HEK293 (cell line): ENCODE results near the gene POLR3GL.
A peak's percentile ranks its signal among the peaks of the same experiment; 100 is the strongest.

ENCODE experiments used
- CTCF ChIA-PET: fragments of 350-600 bp; formaldehyde crosslinking; extraction: SDS; loops from one replicate; lab custom pipeline; 2021; ENCODE audit warnings: antibody characterized with exemption; lab: Yijun Ruan, JAX
- POLR2A ChIA-PET: fragments of 300-600 bp; formaldehyde crosslinking; extraction: SDS; loops from one replicate; lab custom pipeline; 2020; ENCODE audit warnings: antibody characterized with exemption, inconsistent platforms; lab: Yijun Ruan, JAX
- H3K27ac ChIP-seq: fragments of 200-500 bp; sonication (Bioruptor generic); 2 replicates; pipeline ENCODE4 v1.5.1; 2014; ENCODE audit warnings: low read depth, low read length, control low read depth, inconsistent platforms; ENCODE audit errors: extremely low read depth
- H3K36me3 ChIP-seq, 2 experiments: fragments of 200-500 bp in 1 of 2; sonication (Bioruptor generic) in 1 of 2; 1 replicate in 1 of 2; 2 replicates in 1 of 2; pipeline ENCODE4 v1.5.1; 2014 to 2017; ENCODE audit warnings: inconsistent platforms in 2 of 2, low read length in 2 of 2; ENCODE audit not compliant: control insufficient read depth in 2 of 2, insufficient read depth in 1 of 2
- H3K4me1 ChIP-seq: fragments of 200-500 bp; sonication (Bioruptor generic); 2 replicates; pipeline ENCODE4 v1.5.1; 2014; ENCODE audit warnings: mild to moderate bottlenecking, low read length, inconsistent platforms; ENCODE audit not compliant: control insufficient read depth, insufficient read depth
- H3K4me3 ChIP-seq: 2 replicates; pipeline ENCODE4 v1.5.1; 2011; ENCODE audit warnings: low read depth, mild to moderate bottlenecking, control low read depth, low read length, moderate library complexity
- H3K9me3 ChIP-seq: fragments of 200-500 bp; sonication (Bioruptor generic); 2 replicates; pipeline ENCODE4 v1.5.1; 2014; ENCODE audit warnings: low read depth, low read length, inconsistent platforms; ENCODE audit not compliant: control insufficient read depth, insufficient read depth
- BCL11A ChIP-seq: fragments of 450-650 bp; formaldehyde crosslinking; IDR thresholded peaks from 2 replicates; pipeline ENCODE4 v1.5.1; 2016; ENCODE audit warnings: low read depth, missing biosample characterization, missing genetic modification characterization
- BCL11B ChIP-seq: fragments of 450-650 bp; formaldehyde crosslinking; IDR thresholded peaks from 2 replicates; pipeline ENCODE4 v1.5.1; 2016; ENCODE audit warnings: low read depth, missing biosample characterization, missing genetic modification characterization
- FEZF1 ChIP-seq: fragments of 450-650 bp; formaldehyde crosslinking; IDR thresholded peaks from 2 replicates; pipeline ENCODE4 v1.5.1; 2016; ENCODE audit warnings: missing biosample characterization, missing genetic modification characterization
- KLF16 ChIP-seq: fragments of 450-650 bp; formaldehyde crosslinking; IDR thresholded peaks from 2 replicates; pipeline ENCODE4 v1.5.1; 2017; ENCODE audit warnings: missing biosample characterization, missing genetic modification characterization
- MYNN ChIP-seq: fragments of 450-650 bp; formaldehyde crosslinking; IDR thresholded peaks from 2 replicates; pipeline ENCODE4 v1.5.1; 2016; ENCODE audit warnings: missing biosample characterization, missing genetic modification characterization, borderline replicate concordance
- WT1 ChIP-seq: fragments of 450-650 bp; formaldehyde crosslinking; IDR thresholded peaks from 2 replicates; pipeline ENCODE4 v1.5.1; 2016; ENCODE audit warnings: missing biosample characterization, missing genetic modification characterization
- ZBTB8A ChIP-seq: fragments of 450-650 bp; formaldehyde crosslinking; IDR thresholded peaks from 2 replicates; pipeline ENCODE4 v1.5.1; 2016; ENCODE audit warnings: missing biosample characterization, missing genetic modification characterization
- ZFP69B ChIP-seq: fragments of 450-650 bp; formaldehyde crosslinking; IDR thresholded peaks from 2 replicates; pipeline ENCODE4 v1.5.1; 2016; ENCODE audit warnings: missing biosample characterization, missing genetic modification characterization
- ZNF133 ChIP-seq: fragments of 450-650 bp; formaldehyde crosslinking; IDR thresholded peaks from 2 replicates; pipeline ENCODE4 v1.5.1; 2016; ENCODE audit warnings: missing biosample characterization, missing genetic modification characterization
- ZNF16 ChIP-seq: fragments of 450-650 bp; formaldehyde crosslinking; IDR thresholded peaks from 2 replicates; pipeline ENCODE4 v1.5.1; 2016; ENCODE audit warnings: low read depth, missing biosample characterization, missing genetic modification characterization
- ZNF426 ChIP-seq: fragments of 450-650 bp; formaldehyde crosslinking; IDR thresholded peaks from 2 replicates; pipeline ENCODE4 v1.5.1; 2017; ENCODE audit warnings: missing biosample characterization, missing genetic modification characterization, mild to moderate bottlenecking, inconsistent platforms, moderate library complexity
- ZNF558 ChIP-seq: fragments of 450-650 bp; formaldehyde crosslinking; IDR thresholded peaks from 2 replicates; pipeline ENCODE4 v1.5.1; 2016; ENCODE audit warnings: missing biosample characterization, missing genetic modification characterization
- ZNF560 ChIP-seq: fragments of 450-650 bp; formaldehyde crosslinking; IDR thresholded peaks from 2 replicates; pipeline ENCODE4 v1.5.1; 2017; ENCODE audit warnings: missing biosample characterization, missing genetic modification characterization, borderline replicate concordance
- ZNF629 ChIP-seq: fragments of 450-650 bp; formaldehyde crosslinking; IDR thresholded peaks from 2 replicates; pipeline ENCODE4 v1.5.1; 2017; ENCODE audit warnings: missing biosample characterization, missing genetic modification characterization
- ZNF658 ChIP-seq: fragments of 450-650 bp; formaldehyde crosslinking; IDR thresholded peaks from 2 replicates; pipeline ENCODE4; 2016; ENCODE audit warnings: missing biosample characterization, missing genetic modification characterization
- ZNF747 ChIP-seq: fragments of 450-650 bp; formaldehyde crosslinking; IDR thresholded peaks from 2 replicates; pipeline ENCODE4 v1.5.1; 2016; ENCODE audit warnings: missing biosample characterization, missing genetic modification characterization
- ZNF777 ChIP-seq: fragments of 450-650 bp; formaldehyde crosslinking; IDR thresholded peaks from 2 replicates; pipeline ENCODE4 v1.5.1; 2017; ENCODE audit warnings: missing biosample characterization, missing genetic modification characterization, borderline replicate concordance
- TF ChIP-seq, protein P1 (sequence below): fragments of 450-650 bp; IDR thresholded peaks from 2 replicates; pipeline ENCODE4 v1.5.1; 2018; ENCODE audit warnings: missing biosample characterization, mild to moderate bottlenecking, missing genetic modification characterization
- TF ChIP-seq, protein P2 (sequence below): fragments of 450-650 bp; formaldehyde crosslinking; IDR thresholded peaks from 2 replicates; pipeline ENCODE4 v1.5.1; 2017; ENCODE audit warnings: missing biosample characterization, missing genetic modification characterization
- TF ChIP-seq, protein P3 (sequence below): fragments of 450-650 bp; formaldehyde crosslinking; IDR thresholded peaks from 2 replicates; pipeline ENCODE4 v1.5.1; 2016; ENCODE audit warnings: missing biosample characterization, missing genetic modification characterization
- TF ChIP-seq, protein P4 (sequence below): fragments of 450-650 bp; formaldehyde crosslinking; IDR thresholded peaks from 2 replicates; pipeline ENCODE4 v1.5.1; 2016; ENCODE audit warnings: missing biosample characterization, missing genetic modification characterization

The POLR3GL gene

DNA sequence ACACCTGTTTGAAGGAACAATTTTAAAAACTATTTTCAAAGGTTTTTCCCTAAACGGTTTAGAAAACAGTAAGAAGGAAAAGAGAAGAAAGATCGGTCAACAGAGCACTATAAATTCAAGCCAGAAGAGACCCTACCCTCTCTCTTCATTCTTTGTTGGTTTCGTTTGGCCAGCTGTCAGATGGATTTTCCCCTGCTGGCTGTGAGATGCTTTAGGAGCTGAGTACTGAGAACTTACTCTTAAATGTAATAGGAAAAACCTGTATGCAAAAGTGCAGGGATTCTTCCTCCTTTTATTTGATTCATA lies 33.2 kb downstream of the POLR3GL start:
- CTCF ChIA-PET = interaction anchor here (1.2 to 7.3 kb wide), 2 partner anchors 17 to 19 kb away, joined by 4 to 80 read pairs; no protein-coding TSS in a partner anchor
- H3K9me3 ChIP-seq = no peaks in the 10 kb centered on the region
- no peak for TF ChIP-seq ZNF426 (tag by site-specific recombination)
- TF ChIP-seq ZNF658 (tag by site-specific recombination) = no peak
- no peak for TF ChIP-seq ZFP69B (tag by site-specific recombination)
- TF ChIP-seq ZNF629 = no peak
- TF ChIP-seq ZNF747 (tag by site-specific recombination) = no peak
- TF ChIP-seq BCL11A = no peak
- TF ChIP-seq ZBTB8A (tag by site-specific recombination) = no peak
- no peak for TF ChIP-seq ZNF560
- TF ChIP-seq ZNF558 (tag by site-specific recombination) = no peak
- TF ChIP-seq WT1 = no peak
- peaks cover 12% of the 10 kb centered on the region for H3K4me1 ChIP-seq
- no peak overlapping the region for H3K4me3 ChIP-seq
- peaks cover 5 to 27% of the 10 kb centered on the region in 2 experiments; a peak in 2 of 3 replicates for H3K36me3 ChIP-seq
- no peak overlapping the region for H3K27ac ChIP-seq
- POLR2A ChIA-PET = interaction anchor here (0.6 kb wide), 1 partner anchor 152 kb away, joined by 3 read pairs; the partner anchor contains the start of gene NUDT17

DNA sequence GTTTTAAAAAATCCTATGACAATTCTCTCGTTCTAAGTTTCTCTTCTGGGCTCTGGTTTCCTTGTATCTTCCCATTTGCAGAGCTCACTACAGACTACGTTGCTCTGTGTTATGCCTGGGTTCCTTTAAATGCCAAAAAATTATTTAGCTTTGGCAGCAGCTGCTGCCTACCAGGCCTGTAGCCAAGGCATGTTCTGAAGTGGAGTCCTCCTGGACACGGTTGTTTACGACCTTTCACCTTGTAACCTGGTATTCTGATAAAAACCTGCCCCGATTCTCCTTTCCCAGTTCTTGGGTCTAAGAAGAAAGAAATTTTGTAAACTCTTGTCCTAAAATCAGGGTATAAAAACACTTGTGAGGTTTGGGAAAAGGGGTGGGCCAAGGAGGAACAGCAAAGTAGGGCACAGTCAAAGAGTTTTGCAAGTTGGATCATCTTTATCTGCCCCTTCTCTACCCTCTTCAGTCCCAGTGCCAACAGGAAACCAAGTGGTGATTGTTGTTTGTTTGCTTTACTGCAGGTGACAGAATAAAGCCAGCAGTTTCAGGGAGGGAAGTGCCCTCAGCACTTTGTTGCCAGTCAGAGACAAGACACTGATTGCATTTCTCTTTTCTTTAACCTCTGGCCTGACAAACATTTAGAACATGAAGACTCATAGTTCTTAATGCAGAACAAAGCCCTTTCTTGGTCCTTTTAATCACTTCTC lies 35.0 kb downstream of the POLR3GL start:
- no peaks in the 10 kb centered on the region for H3K9me3 ChIP-seq
- peaks cover 12% of the 10 kb centered on the region for H3K4me1 ChIP-seq
- ChIA-PET POLR2A (no interaction called here), CTCF (no interaction called here)
- TF ChIP-seq ZNF16 = no peak
- TF ChIP-seq KLF16 (tag by site-specific recombination) = no peak
- TF ChIP-seq MYNN = no peak
- TF ChIP-seq, protein P1, sequence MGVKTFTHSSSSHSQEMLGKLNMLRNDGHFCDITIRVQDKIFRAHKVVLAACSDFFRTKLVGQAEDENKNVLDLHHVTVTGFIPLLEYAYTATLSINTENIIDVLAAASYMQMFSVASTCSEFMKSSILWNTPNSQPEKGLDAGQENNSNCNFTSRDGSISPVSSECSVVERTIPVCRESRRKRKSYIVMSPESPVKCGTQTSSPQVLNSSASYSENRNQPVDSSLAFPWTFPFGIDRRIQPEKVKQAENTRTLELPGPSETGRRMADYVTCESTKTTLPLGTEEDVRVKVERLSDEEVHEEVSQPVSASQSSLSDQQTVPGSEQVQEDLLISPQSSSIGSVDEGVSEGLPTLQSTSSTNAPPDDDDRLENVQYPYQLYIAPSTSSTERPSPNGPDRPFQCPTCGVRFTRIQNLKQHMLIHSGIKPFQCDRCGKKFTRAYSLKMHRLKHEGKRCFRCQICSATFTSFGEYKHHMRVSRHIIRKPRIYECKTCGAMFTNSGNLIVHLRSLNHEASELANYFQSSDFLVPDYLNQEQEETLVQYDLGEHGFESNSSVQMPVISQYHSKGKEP (tag by site-specific recombination) = no peak
- TF ChIP-seq BCL11B (tag by site-specific recombination) = no peak
- TF ChIP-seq, protein P2, sequence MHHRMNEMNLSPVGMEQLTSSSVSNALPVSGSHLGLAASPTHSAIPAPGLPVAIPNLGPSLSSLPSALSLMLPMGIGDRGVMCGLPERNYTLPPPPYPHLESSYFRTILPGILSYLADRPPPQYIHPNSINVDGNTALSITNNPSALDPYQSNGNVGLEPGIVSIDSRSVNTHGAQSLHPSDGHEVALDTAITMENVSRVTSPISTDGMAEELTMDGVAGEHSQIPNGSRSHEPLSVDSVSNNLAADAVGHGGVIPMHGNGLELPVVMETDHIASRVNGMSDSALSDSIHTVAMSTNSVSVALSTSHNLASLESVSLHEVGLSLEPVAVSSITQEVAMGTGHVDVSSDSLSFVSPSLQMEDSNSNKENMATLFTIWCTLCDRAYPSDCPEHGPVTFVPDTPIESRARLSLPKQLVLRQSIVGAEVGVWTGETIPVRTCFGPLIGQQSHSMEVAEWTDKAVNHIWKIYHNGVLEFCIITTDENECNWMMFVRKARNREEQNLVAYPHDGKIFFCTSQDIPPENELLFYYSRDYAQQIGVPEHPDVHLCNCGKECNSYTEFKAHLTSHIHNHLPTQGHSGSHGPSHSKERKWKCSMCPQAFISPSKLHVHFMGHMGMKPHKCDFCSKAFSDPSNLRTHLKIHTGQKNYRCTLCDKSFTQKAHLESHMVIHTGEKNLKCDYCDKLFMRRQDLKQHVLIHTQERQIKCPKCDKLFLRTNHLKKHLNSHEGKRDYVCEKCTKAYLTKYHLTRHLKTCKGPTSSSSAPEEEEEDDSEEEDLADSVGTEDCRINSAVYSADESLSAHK = peak; percentile 56; the same call in 1 of the 2 replicates
- TF ChIP-seq ZNF133 (tag by site-specific recombination) = 0 out of 2 replicates have a peak, but pooled peaks have one; percentile 21
- 0 out of 2 replicates have a peak, but pooled peaks have one; percentile 27 for TF ChIP-seq FEZF1 (tag by site-specific recombination)
- TF ChIP-seq, protein P3, sequence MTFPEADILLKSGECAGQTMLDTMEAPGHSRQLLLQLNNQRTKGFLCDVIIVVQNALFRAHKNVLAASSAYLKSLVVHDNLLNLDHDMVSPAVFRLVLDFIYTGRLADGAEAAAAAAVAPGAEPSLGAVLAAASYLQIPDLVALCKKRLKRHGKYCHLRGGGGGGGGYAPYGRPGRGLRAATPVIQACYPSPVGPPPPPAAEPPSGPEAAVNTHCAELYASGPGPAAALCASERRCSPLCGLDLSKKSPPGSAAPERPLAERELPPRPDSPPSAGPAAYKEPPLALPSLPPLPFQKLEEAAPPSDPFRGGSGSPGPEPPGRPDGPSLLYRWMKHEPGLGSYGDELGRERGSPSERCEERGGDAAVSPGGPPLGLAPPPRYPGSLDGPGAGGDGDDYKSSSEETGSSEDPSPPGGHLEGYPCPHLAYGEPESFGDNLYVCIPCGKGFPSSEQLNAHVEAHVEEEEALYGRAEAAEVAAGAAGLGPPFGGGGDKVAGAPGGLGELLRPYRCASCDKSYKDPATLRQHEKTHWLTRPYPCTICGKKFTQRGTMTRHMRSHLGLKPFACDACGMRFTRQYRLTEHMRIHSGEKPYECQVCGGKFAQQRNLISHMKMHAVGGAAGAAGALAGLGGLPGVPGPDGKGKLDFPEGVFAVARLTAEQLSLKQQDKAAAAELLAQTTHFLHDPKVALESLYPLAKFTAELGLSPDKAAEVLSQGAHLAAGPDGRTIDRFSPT = no peak
- TF ChIP-seq, protein P4, sequence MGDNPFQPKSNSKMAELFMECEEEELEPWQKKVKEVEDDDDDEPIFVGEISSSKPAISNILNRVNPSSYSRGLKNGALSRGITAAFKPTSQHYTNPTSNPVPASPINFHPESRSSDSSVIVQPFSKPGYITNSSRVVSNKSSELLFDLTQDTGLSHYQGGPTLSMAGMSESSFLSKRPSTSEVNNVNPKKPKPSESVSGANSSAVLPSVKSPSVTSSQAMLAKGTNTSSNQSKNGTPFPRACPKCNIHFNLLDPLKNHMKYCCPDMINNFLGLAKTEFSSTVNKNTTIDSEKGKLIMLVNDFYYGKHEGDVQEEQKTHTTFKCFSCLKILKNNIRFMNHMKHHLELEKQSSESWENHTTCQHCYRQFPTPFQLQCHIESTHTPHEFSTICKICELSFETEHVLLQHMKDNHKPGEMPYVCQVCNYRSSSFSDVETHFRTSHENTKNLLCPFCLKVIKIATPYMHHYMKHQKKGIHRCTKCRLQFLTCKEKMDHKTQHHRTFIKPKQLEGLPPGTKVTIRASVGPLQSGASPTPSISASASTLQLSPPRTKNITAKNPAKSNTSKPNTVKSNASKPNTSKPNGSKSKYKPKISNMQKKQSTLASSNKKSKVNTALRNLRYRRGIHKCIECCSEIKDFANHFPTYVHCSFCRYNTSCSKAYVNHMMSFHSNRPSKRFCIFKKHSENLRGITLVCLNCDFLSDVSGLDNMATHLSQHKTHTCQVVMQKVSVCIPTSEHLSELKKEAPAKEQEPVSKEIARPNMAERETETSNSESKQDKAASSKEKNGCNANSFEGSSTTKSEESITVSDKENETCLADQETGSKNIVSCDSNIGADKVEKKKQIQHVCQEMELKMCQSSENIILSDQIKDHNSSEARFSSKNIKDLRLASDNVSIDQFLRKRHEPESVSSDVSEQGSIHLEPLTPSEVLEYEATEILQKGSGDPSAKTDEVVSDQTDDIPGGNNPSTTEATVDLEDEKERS (tag by site-specific recombination) = no peak
- TF ChIP-seq ZNF777 = no peak
- H3K36me3 ChIP-seq = peaks cover 0 to 9% of the 10 kb centered on the region in 2 experiments; a peak in 1 of 3 replicates
- no peak overlapping the region for H3K4me3 ChIP-seq
- no peak overlapping the region for H3K27ac ChIP-seq
